ENCODE measurements around the gene DCAF17. TPM values are rescaled to one million over a fixed set of nuclear protein-coding genes. Genes with fewer than 3 reads are reported as not detected.

The DCAF17 gene
- total and polyA plus RNA-seq, 2 of the 13 experiments (the other 11 are each of a cell fraction or from before 2014, with no cell fraction given): 13.7 to 30.0 TPM

GRCh38 chr2:171434013-171434989, at the start of gene DCAF17 (continued):
- TF ChIP-seq MLLT10 (CRISPR knock-in tag; IDR thresholded peaks at IDR 0.05): no peak
- peak; percentile 91 for TF ChIP-seq GMEB1 (CRISPR knock-in tag; IDR thresholded peaks at IDR 0.05; ENCODE audit: borderline replicate concordance)
- no peak for TF ChIP-seq ATF7 (IDR thresholded peaks at IDR 0.05)
- peak; percentile 51 for TF ChIP-seq ATF7 (CRISPR knock-in tag; IDR thresholded peaks at IDR 0.05)
- TF ChIP-seq HBP1 (CRISPR knock-in tag; IDR thresholded peaks at IDR 0.05; ENCODE audit: low read depth): peak; percentile 97
- no peak; the same call in 1 of the 2 replicates for TF ChIP-seq CBX5 (CRISPR knock-in tag; IDR thresholded peaks at IDR 0.05; ENCODE audit: borderline replicate concordance)
- peak; percentile 70 for TF ChIP-seq ELF3 (CRISPR knock-in tag; IDR thresholded peaks at IDR 0.05)
- TF ChIP-seq PHF5A (CRISPR knock-in tag; IDR thresholded peaks at IDR 0.05; ENCODE audit: low read depth, unreplicated experiment): peak; percentile 86
- TF ChIP-seq TARDBP (CRISPR knock-in tag; IDR thresholded peaks at IDR 0.05): peak; percentile 19; the same call in 1 of the 2 replicates
- TF ChIP-seq EP300 (IDR thresholded peaks at IDR 0.05; ENCODE audit: low read depth in 2 of 2, low read length in 2 of 2): no peak; a peak in 2 of 4 replicates
- peak; percentile 2; the same call in 1 of the 2 replicates for TF ChIP-seq EP300 (CRISPR knock-in tag; IDR thresholded peaks at IDR 0.05; ENCODE audit: borderline replicate concordance)
- peak; percentile 92 for TF ChIP-seq RFXANK (CRISPR knock-in tag; IDR thresholded peaks at IDR 0.05)
- peak; percentile 11; the same call in 1 of the 2 replicates for TF ChIP-seq NR1H2 (CRISPR knock-in tag; IDR thresholded peaks at IDR 0.05; ENCODE audit: borderline replicate concordance, low read depth)
- TF ChIP-seq ZNF17 (CRISPR knock-in tag; IDR thresholded peaks at IDR 0.05): no peak
- TF ChIP-seq KDM4B (CRISPR knock-in tag; IDR thresholded peaks at IDR 0.05): no peak
- TF ChIP-seq RBFOX2 (IDR thresholded peaks at IDR 0.05; ENCODE audit: low read depth, low read length): peak; percentile 97
- peak; percentile 26; the same call in 1 of the 2 replicates for TF ChIP-seq MIXL1 (CRISPR knock-in tag; IDR thresholded peaks at IDR 0.05)
- TF ChIP-seq FOXK1 (CRISPR knock-in tag; IDR thresholded peaks at IDR 0.05; ENCODE audit: borderline replicate concordance, low read depth): peak; percentile 60; the same call in 1 of the 2 replicates
- peak; percentile 82 for TF ChIP-seq ZMAT3 (CRISPR knock-in tag; conservative IDR thresholded peaks at IDR 0.05)
- TF ChIP-seq ZNF639 (CRISPR knock-in tag; conservative IDR thresholded peaks at IDR 0.05): peak; percentile 99
- peak; percentile 61; the same call in 1 of the 2 replicates for TF ChIP-seq NFKBIZ (CRISPR knock-in tag; IDR thresholded peaks at IDR 0.05)
- peak; percentile 87 for TF ChIP-seq MYNN (CRISPR knock-in tag; IDR thresholded peaks at IDR 0.05; ENCODE audit: low read depth)
- TF ChIP-seq CEBPB (IDR thresholded peaks at IDR 0.05; ENCODE audit: borderline replicate concordance, low read depth, low read length): no peak
- peak; percentile 76 for TF ChIP-seq ZNF790 (CRISPR knock-in tag; IDR thresholded peaks at IDR 0.05; ENCODE audit: borderline replicate concordance)
- no peak for TF ChIP-seq TRIM22 (IDR thresholded peaks at IDR 0.05)
